Hindlimb muscle (tissue), 1 donor: ENCODE results near the gene FBXL7. TPM values are rescaled to one million over a fixed set of nuclear protein-coding genes. Genes with fewer than 3 reads are reported as not detected.
A peak's percentile ranks its signal among the peaks of the same experiment; 100 is the strongest.
"Not testable (repeated sequence)": the region's sequence is repeated elsewhere in the genome, so short reads cannot be mapped to it uniquely, and the experiment has no call there.

Source experiments
- DNase-seq: peaks from one replicate; pipeline ENCODE4 v3.0.0-alpha.2; 2013
- polyA plus RNA-seq: library from polyadenylated mRNA; unstranded; fragments of 120-200 nt; gene quantifications from one replicate; pipeline ENCODE4 v1.2.1, GENCODE V29; 2013; ENCODE audit not compliant: insufficient read length

FBXL7 gene
- polyA plus RNA-seq, 1 donor = 23.7 TPM

GRCh38 chr5:15833365-15833764, 333.4 kb downstream of the FBXL7 start:
- no peak for DNase-seq

GRCh38 chr5:15834596-15835245, 334.7 kb downstream of the FBXL7 start:
- no peak for DNase-seq

- DNase-seq = no peak
These were observed 335.5 kb downstream of the FBXL7 start for GRCh38 chr5:15835514-15835913.

- no peak for DNase-seq
These were observed 337.7 kb downstream of the FBXL7 start for GRCh38 chr5:15837551-15838289.

- DNase-seq = no peak
These were observed 344.3 kb downstream of the FBXL7 start for GRCh38 chr5:15844253-15844652.

GRCh38 chr5:15844871-15845270, 344.9 kb downstream of the FBXL7 start:
- DNase-seq = no peak

GRCh38 chr5:15850536-15850935, 350.6 kb downstream of the FBXL7 start:
- DNase-seq = no peak

GRCh38 chr5:15850939-15851341, 351.0 kb downstream of the FBXL7 start:
- DNase-seq = no peak

- DNase-seq = no peak
These were observed 352.2 kb downstream of the FBXL7 start for GRCh38 chr5:15852217-15852616.

- no peak for DNase-seq
These were observed 353.0 kb downstream of the FBXL7 start for GRCh38 chr5:15852949-15853348.

GRCh38 chr5:15858326-15858725, 358.3 kb downstream of the FBXL7 start:
- DNase-seq = no peak

GRCh38 chr5:15864536-15865215, 364.7 kb downstream of the FBXL7 start:
- peak; percentile 32 for DNase-seq

- DNase-seq = not testable (repeated sequence)
These were observed 372.3 kb downstream of the FBXL7 start for GRCh38 chr5:15872259-15872658.

GRCh38 chr5:15877914-15878313, 377.9 kb downstream of the FBXL7 start:
- no peak for DNase-seq

GRCh38 chr5:15880201-15880600, 380.2 kb downstream of the FBXL7 start:
- no peak for DNase-seq

GRCh38 chr5:15885156-15885555, 385.2 kb downstream of the FBXL7 start:
- no peak for DNase-seq

GRCh38 chr5:15886156-15886555, 386.2 kb downstream of the FBXL7 start:
- DNase-seq = no peak

GRCh38 chr5:15887093-15887492, 387.1 kb downstream of the FBXL7 start:
- DNase-seq = no peak

- no peak for DNase-seq
These were observed 389.0 kb downstream of the FBXL7 start for GRCh38 chr5:15889001-15889400.

- no peak for DNase-seq
These were observed 393.9 kb downstream of the FBXL7 start for GRCh38 chr5:15893866-15894265.

- DNase-seq = no peak
These were observed 397.7 kb downstream of the FBXL7 start for GRCh38 chr5:15897656-15898055.

GRCh38 chr5:15898641-15899040, 398.7 kb downstream of the FBXL7 start:
- DNase-seq = no peak

GRCh38 chr5:15899481-15899880, 399.5 kb downstream of the FBXL7 start:
- no peak for DNase-seq

GRCh38 chr5:15901151-15901550, 401.2 kb downstream of the FBXL7 start:
- no peak for DNase-seq
